C4-2B (cell line): ENCODE data around the gene MAP6.

Experiments used
- ZFX ChIP-seq: fragments of 450-650 bp; IDR thresholded peaks from 2 replicates; pipeline ENCODE4 v1.6.1; 2017
- TF ChIP-seq, protein P1 (sequence below): fragments of 450-650 bp; conservative IDR thresholded peaks from 2 replicates; pipeline ENCODE4 v1.5.1; 2017; ENCODE audit warnings: mild to moderate bottlenecking

DNA sequence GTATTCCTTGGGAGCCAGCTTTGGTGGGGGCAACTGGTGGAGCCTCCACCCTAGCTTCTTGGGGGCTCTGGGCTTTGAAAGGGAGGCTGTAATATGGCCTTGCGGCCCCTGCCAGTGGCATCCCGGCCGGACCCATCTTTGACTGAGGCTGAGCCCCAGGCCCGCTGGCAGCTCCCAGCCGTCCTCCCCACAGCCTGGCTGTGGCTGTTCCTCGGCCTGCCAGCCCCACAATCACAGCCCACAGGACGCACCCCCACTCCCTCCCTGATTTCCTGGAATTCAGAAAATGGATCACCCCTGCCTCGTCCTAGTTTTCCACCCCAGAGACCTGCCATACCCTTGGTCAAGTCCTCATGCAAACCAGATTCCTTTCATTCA, 83.6 kb downstream of the MAP6 start:
- TF ChIP-seq, protein P1, sequence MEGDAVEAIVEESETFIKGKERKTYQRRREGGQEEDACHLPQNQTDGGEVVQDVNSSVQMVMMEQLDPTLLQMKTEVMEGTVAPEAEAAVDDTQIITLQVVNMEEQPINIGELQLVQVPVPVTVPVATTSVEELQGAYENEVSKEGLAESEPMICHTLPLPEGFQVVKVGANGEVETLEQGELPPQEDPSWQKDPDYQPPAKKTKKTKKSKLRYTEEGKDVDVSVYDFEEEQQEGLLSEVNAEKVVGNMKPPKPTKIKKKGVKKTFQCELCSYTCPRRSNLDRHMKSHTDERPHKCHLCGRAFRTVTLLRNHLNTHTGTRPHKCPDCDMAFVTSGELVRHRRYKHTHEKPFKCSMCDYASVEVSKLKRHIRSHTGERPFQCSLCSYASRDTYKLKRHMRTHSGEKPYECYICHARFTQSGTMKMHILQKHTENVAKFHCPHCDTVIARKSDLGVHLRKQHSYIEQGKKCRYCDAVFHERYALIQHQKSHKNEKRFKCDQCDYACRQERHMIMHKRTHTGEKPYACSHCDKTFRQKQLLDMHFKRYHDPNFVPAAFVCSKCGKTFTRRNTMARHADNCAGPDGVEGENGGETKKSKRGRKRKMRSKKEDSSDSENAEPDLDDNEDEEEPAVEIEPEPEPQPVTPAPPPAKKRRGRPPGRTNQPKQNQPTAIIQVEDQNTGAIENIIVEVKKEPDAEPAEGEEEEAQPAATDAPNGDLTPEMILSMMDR: no peak
- no peak for TF ChIP-seq ZFX
